H4 (cell line): ENCODE results near the gene SUPV3L1. TPM values are rescaled to one million over a fixed set of nuclear protein-coding genes. Genes with fewer than 3 reads are reported as not detected.
"Not testable (repeated sequence)": the region's sequence is repeated elsewhere in the genome, so short reads cannot be mapped to it uniquely, and the experiment has no call there.

ENCODE experiments used
- DNase-seq: peaks from one replicate; pipeline ENCODE4 v3.0.0-alpha.2; 2015; ENCODE audit warnings: low spot score
- total RNA-seq: library from RNA; depleted of rRNA; stranded (reverse); fragments of >200 nt; shearing (Covaris generic); gene quantifications from 2 replicates; pipeline ENCODE4 v1.2.3, GENCODE V29; 2014

The SUPV3L1 gene
- total RNA-seq, 1 experiment from 2014 or later, result 34.0 TPM

GRCh38 chr10:69230128-69230527 lies 50.1 kb downstream of the SUPV3L1 start:
- no peak for DNase-seq

GRCh38 chr10:69232252-69232651 lies 52.2 kb downstream of the SUPV3L1 start:
- DNase-seq, result peak; percentile 67

- DNase-seq, result no peak
Observed at GRCh38 chr10:69232736-69233480, 52.9 kb downstream of the SUPV3L1 start.

- DNase-seq, result no peak
Observed at GRCh38 chr10:69234447-69234846, 54.4 kb downstream of the SUPV3L1 start.

GRCh38 chr10:69237528-69238159 lies 57.6 kb downstream of the SUPV3L1 start:
- peak; percentile 53 for DNase-seq

- no peak for DNase-seq
Observed at GRCh38 chr10:69239136-69239535, 59.1 kb downstream of the SUPV3L1 start.

GRCh38 chr10:69239816-69240434 lies 59.9 kb downstream of the SUPV3L1 start:
- peak; percentile 23 for DNase-seq

GRCh38 chr10:69240455-69240854 lies 60.4 kb downstream of the SUPV3L1 start:
- DNase-seq, result no peak

- DNase-seq, result peak; percentile 36
Observed at GRCh38 chr10:69241575-69241974, 61.5 kb downstream of the SUPV3L1 start.

GRCh38 chr10:69242040-69242851 lies 62.2 kb downstream of the SUPV3L1 start:
- DNase-seq, result no peak

GRCh38 chr10:69242852-69243212 lies 62.8 kb downstream of the SUPV3L1 start:
- DNase-seq, result no peak

- no peak for DNase-seq
Observed at GRCh38 chr10:69243817-69244216, 63.8 kb downstream of the SUPV3L1 start.

- no peak for DNase-seq
Observed at GRCh38 chr10:69246036-69246435, 66.0 kb downstream of the SUPV3L1 start.

- no peak for DNase-seq
Observed at GRCh38 chr10:69246581-69247312, 66.7 kb downstream of the SUPV3L1 start.

- no peak for DNase-seq
Observed at GRCh38 chr10:69247313-69247710, 67.3 kb downstream of the SUPV3L1 start.

GRCh38 chr10:69248117-69248730 lies 68.2 kb downstream of the SUPV3L1 start:
- DNase-seq, result no peak

- no peak for DNase-seq
Observed at GRCh38 chr10:69250041-69250440, 70.0 kb downstream of the SUPV3L1 start.

- not testable (repeated sequence) for DNase-seq
Observed at GRCh38 chr10:69251417-69251816, 71.4 kb downstream of the SUPV3L1 start.

- no peak for DNase-seq
Observed at GRCh38 chr10:69253171-69253570, 73.1 kb downstream of the SUPV3L1 start.

GRCh38 chr10:69254877-69255276 lies 74.8 kb downstream of the SUPV3L1 start:
- no peak for DNase-seq
